GM23248 (cell line): ENCODE results near the gene GULP1. TPM values are rescaled to one million over a fixed set of nuclear protein-coding genes. Genes with fewer than 3 reads are reported as not detected.

Experiments used
- DNase-seq: peaks from one replicate; pipeline ENCODE4 v3.0.0-alpha.2; 2015
- H2AFZ ChIP-seq: fragments of 200-600 bp; sonication (generic); 2 replicates; pipeline ENCODE4 v1.6.1; 2016; ENCODE audit warnings: antibody characterized with exemption
- H3F3A ChIP-seq: fragments of 200-600 bp; sonication (generic); 2 replicates; pipeline ENCODE4 v1.6.1; 2016; ENCODE audit warnings: mild to moderate bottlenecking, antibody characterized with exemption, mixed run types; ENCODE audit not compliant: insufficient read depth
- H3K27ac ChIP-seq: fragments of 200-600 bp; sonication (generic); 2 replicates; pipeline ENCODE4 v1.5.1; 2016; ENCODE audit warnings: mild to moderate bottlenecking
- H3K27me3 ChIP-seq: fragments of 200-600 bp; sonication (generic); replicated peaks from 2 replicates; pipeline ENCODE4 v1.6.1; 2016; ENCODE audit warnings: mild to moderate bottlenecking; ENCODE audit not compliant: insufficient read depth
- H3K36me3 ChIP-seq: fragments of 200-600 bp; sonication (generic); 2 replicates; pipeline ENCODE4 v1.6.1; 2016; ENCODE audit warnings: low read depth, mild to moderate bottlenecking
- H3K4me1 ChIP-seq: fragments of 200-600 bp; sonication (generic); 2 replicates; pipeline ENCODE4 v1.6.1; 2016; ENCODE audit warnings: mild to moderate bottlenecking; ENCODE audit not compliant: insufficient read depth
- H3K4me2 ChIP-seq: fragments of 200-600 bp; sonication (generic); one replicate; pipeline ENCODE4 v1.6.1; 2016; ENCODE audit warnings: mild to moderate bottlenecking; ENCODE audit not compliant: unreplicated experiment
- H3K4me3 ChIP-seq: fragments of 200-600 bp; sonication (generic); 2 replicates; pipeline ENCODE4 v1.5.1; 2016; ENCODE audit warnings: mild to moderate bottlenecking
- H3K79me2 ChIP-seq: fragments of 200-600 bp; sonication (generic); 2 replicates; pipeline ENCODE4 v1.6.1; 2016; ENCODE audit warnings: mild to moderate bottlenecking; ENCODE audit not compliant: insufficient read depth
- H3K9ac ChIP-seq: fragments of 200-600 bp; sonication (generic); 2 replicates; pipeline ENCODE4 v1.6.1; 2016; ENCODE audit warnings: mild to moderate bottlenecking
- H3K9me2 ChIP-seq: fragments of 200-600 bp; sonication (generic); 2 replicates; pipeline ENCODE4 v1.6.1; 2016; ENCODE audit warnings: mixed run types, mild to moderate bottlenecking, moderate library complexity; ENCODE audit not compliant: insufficient read depth
- H3K9me3 ChIP-seq: fragments of 200-600 bp; sonication (generic); one replicate; pipeline ENCODE4 v1.6.1; 2017; ENCODE audit warnings: low read depth
- H4K20me1 ChIP-seq: fragments of 200-600 bp; sonication (generic); 2 replicates; pipeline ENCODE4 v1.6.0; 2016; ENCODE audit not compliant: insufficient read depth
- EZH2 ChIP-seq: fragments of 200-600 bp; sonication (generic); IDR thresholded peaks from 2 replicates; pipeline ENCODE4 v1.6.1; 2018; ENCODE audit warnings: antibody characterized with exemption, mild to moderate bottlenecking; ENCODE audit not compliant: insufficient read depth, poor library complexity, severe bottlenecking
- EZH2phosphoT487 ChIP-seq: fragments of 200-600 bp; sonication (generic); IDR thresholded peaks from 2 replicates; pipeline ENCODE4 v1.6.1; 2018; ENCODE audit warnings: antibody characterized with exemption, moderate library complexity, mild to moderate bottlenecking, low read depth; ENCODE audit not compliant: insufficient read depth
- WGBS, 2 experiments: methylation state at CpG; one replicate each; pipeline ENCODE4 v1.1.6; 2015 to 2017; ENCODE audit warnings: low lambda C conversion rate in 2 of 2, low coverage in 1 of 2; ENCODE audit errors: missing lambda C conversion rate in 2 of 2; 5-methylcytosine and 5-hydroxymethylcytosine counted together
- in situ Hi-C: fragments of 300-500 bp; cut with MboI; formaldehyde crosslinking; loops from 2 replicates; pipeline ENCODE4 v1.15.0; 2020
- polyA plus RNA-seq: library from polyadenylated mRNA; unstranded; fragments of >200 nt; fragmentation: Nextera tagmentation; extraction: Ambion mirVana; gene quantifications from 2 replicates; pipeline ENCODE4 v1.2.1, GENCODE V29; 2016
- total RNA-seq: library from RNA; depleted of rRNA; stranded (reverse); fragments of >200 nt; shearing (Covaris generic); gene quantifications from 2 replicates; pipeline ENCODE4 v1.2.3, GENCODE V29; 2014

The GULP1 gene
- total and polyA plus RNA-seq, 2 experiments from 2014 or later, result 6.1 to 11.9 TPM

- no peaks in the 10 kb centered on the region for H3K9me2 ChIP-seq
- WGBS, 2 experiments, result 8 to 10% methylated on average over 1 of the region's 1 CpG
- DNase-seq, result peak; percentile 47
- no peaks in the 10 kb centered on the region for H3K9me3 ChIP-seq
- in situ Hi-C loops, result loop anchor here (25.0 kb wide), 1 partner anchor 931 kb away; no protein-coding TSS in a partner anchor
- H3F3A ChIP-seq, result peaks cover 6% of the 10 kb centered on the region; the same call in 1 of the 2 replicates
- H3K9ac ChIP-seq, result no peak overlapping the region
- H3K79me2 ChIP-seq, result no peaks in the 10 kb centered on the region
- H4K20me1 ChIP-seq, result no peaks in the 10 kb centered on the region
- H3K4me3 ChIP-seq, result no peak overlapping the region
- H3K27me3 ChIP-seq, result no peaks in the 10 kb centered on the region
- TF ChIP-seq EZH2, result no peak
- TF ChIP-seq EZH2phosphoT487, result no peak
- peak overlapping the region; percentile 35 for H3K4me2 ChIP-seq
- H3K4me1 ChIP-seq, result peaks cover 22% of the 10 kb centered on the region
- H2AFZ ChIP-seq, result no peak overlapping the region
- H3K27ac ChIP-seq, result no peak overlapping the region
- H3K36me3 ChIP-seq, result no peaks in the 10 kb centered on the region
Observed at GRCh38 chr2:188518381-188518780, 226.7 kb downstream of the GULP1 start.

- H3K4me2 ChIP-seq, result peak overlapping the region; percentile 35
- peak; percentile 64 for DNase-seq
Observed at GRCh38 chr2:188519136-188519535, 227.5 kb downstream of the GULP1 start.

GRCh38 chr2:188522517-188522916, 230.8 kb downstream of the GULP1 start:
- in situ Hi-C loops, result loop anchor here (25.0 kb wide), 1 partner anchor 935 kb away; no protein-coding TSS in a partner anchor
- peaks cover 42% of the 10 kb centered on the region for H3K4me1 ChIP-seq
- H3K9ac ChIP-seq, result no peak overlapping the region
- no peaks in the 10 kb centered on the region for H3K9me2 ChIP-seq
- no peaks in the 10 kb centered on the region for H3K9me3 ChIP-seq
- H2AFZ ChIP-seq, result no peak overlapping the region
- no peaks in the 10 kb centered on the region for H3K36me3 ChIP-seq
- DNase-seq, result no peak
- H3K27me3 ChIP-seq, result no peaks in the 10 kb centered on the region
- TF ChIP-seq EZH2phosphoT487 (no peak), EZH2 (no peak)
- no peak overlapping the region for H3K4me2 ChIP-seq
- no peak overlapping the region for H3K27ac ChIP-seq
- H3K79me2 ChIP-seq, result no peaks in the 10 kb centered on the region
- no peaks in the 10 kb centered on the region for H4K20me1 ChIP-seq
- peaks cover 6% of the 10 kb centered on the region; the same call in 1 of the 2 replicates for H3F3A ChIP-seq
- no peak overlapping the region for H3K4me3 ChIP-seq

More at GRCh38 chr2:188519136-188519535, 227.5 kb downstream of the GULP1 start:
- TF ChIP-seq EZH2phosphoT487, result no peak
- no peak for TF ChIP-seq EZH2
- no peaks in the 10 kb centered on the region for H3K9me2 ChIP-seq
- no peak overlapping the region for H3K9ac ChIP-seq
- H3K27me3 ChIP-seq, result no peaks in the 10 kb centered on the region
- no peak overlapping the region for H3K4me3 ChIP-seq
- H3F3A ChIP-seq, result peaks cover 6% of the 10 kb centered on the region; the same call in 1 of the 2 replicates
- no peaks in the 10 kb centered on the region for H3K79me2 ChIP-seq
- no peak overlapping the region for H3K27ac ChIP-seq
- no peak overlapping the region for H2AFZ ChIP-seq
- no peaks in the 10 kb centered on the region for H3K36me3 ChIP-seq
- in situ Hi-C loops, result loop anchor here (25.0 kb wide), 1 partner anchor 932 kb away; no protein-coding TSS in a partner anchor
- no peaks in the 10 kb centered on the region for H3K9me3 ChIP-seq
- H4K20me1 ChIP-seq, result no peaks in the 10 kb centered on the region
- H3K4me1 ChIP-seq, result peaks cover 22% of the 10 kb centered on the region

- in situ Hi-C loops, result loop anchor here (25.0 kb wide), 1 partner anchor 937 kb away; no protein-coding TSS in a partner anchor
- Histone ChIP-seq H3K27ac (no peak overlapping the region), H3K9me3 (no peaks in the 10 kb centered on the region), H3K27me3 (no peaks in the 10 kb centered on the region), H3K9me2 (no peaks in the 10 kb centered on the region), H3F3A (peaks cover 6% of the 10 kb centered on the region; the same call in 1 of the 2 replicates), H3K36me3 (no peaks in the 10 kb centered on the region), H4K20me1 (no peaks in the 10 kb centered on the region), H3K79me2 (no peaks in the 10 kb centered on the region), H3K4me2 (no peak overlapping the region), H3K9ac (no peak overlapping the region), H3K4me1 (peaks cover 36% of the 10 kb centered on the region), H2AFZ (no peak overlapping the region), H3K4me3 (no peak overlapping the region)
- WGBS, 2 experiments, result 96 to 100% methylated on average over 1 of the region's 1 CpG
- TF ChIP-seq EZH2phosphoT487 (no peak), EZH2 (no peak)
- DNase-seq, result no peak
Observed at GRCh38 chr2:188523919-188524318, 232.2 kb downstream of the GULP1 start.
